Panc1 (cell line): ENCODE results near the gene CTSK. TPM values are rescaled to one million over a fixed set of nuclear protein-coding genes. Genes with fewer than 3 reads are reported as not detected.

Source experiments
- ATAC-seq: fragments of 200-7000 bp; cut with Tn5 transposase; 2 replicates; pipeline ENCODE4 v1.9.1; 2020; ENCODE audit warnings: mild to moderate bottlenecking, moderate library complexity
- BruUV-seq: library from RNA; stranded (reverse); fragments of 400-500 nt; replicated peaks from 2 replicates; lab custom pipeline; 2021; lab: Mats Ljungman, UMichigan
- CTCF ChIA-PET: fragments of 300-600 bp; sonication (Branson Sonifier 250); formaldehyde crosslinking; loops from one replicate; lab custom pipeline; 2022; ENCODE audit warnings: antibody characterized with exemption; lab: Charles Lee
- POLR2A ChIA-PET: fragments of 300-600 bp; sonication (Branson Sonifier 250); formaldehyde crosslinking; loops from one replicate; lab custom pipeline; 2022; ENCODE audit warnings: antibody characterized with exemption; lab: Charles Lee
- DNase-seq: peaks from one replicate; pipeline ENCODE4 v3.0.0-alpha.2; 2010; ENCODE audit warnings: low read depth, low spot score
- H3K27ac ChIP-seq: 2 replicates; pipeline ENCODE4 v1.5.1; 2011; ENCODE audit warnings: mild to moderate bottlenecking, low read length, inconsistent platforms
- H3K27me3 ChIP-seq: fragments of 200-500 bp; sonication (Bioruptor generic); 2 replicates; pipeline ENCODE4 v1.6.0; 2014; ENCODE audit warnings: low read length, inconsistent platforms; ENCODE audit not compliant: control insufficient read depth, insufficient read depth
- H3K36me3 ChIP-seq: fragments of 200-500 bp; sonication (Bioruptor generic); 2 replicates; pipeline ENCODE4 v1.5.1; 2014; ENCODE audit warnings: inconsistent platforms, mild to moderate bottlenecking, low read length, moderate library complexity; ENCODE audit not compliant: control insufficient read depth, insufficient read depth
- H3K4me1 ChIP-seq: 2 replicates; pipeline ENCODE4 v1.5.1; 2011; ENCODE audit warnings: inconsistent platforms, mild to moderate bottlenecking, low read length, moderate library complexity; ENCODE audit not compliant: control insufficient read depth, insufficient read depth
- H3K4me3 ChIP-seq, 2 experiments: 2 replicates each; pipeline ENCODE4 v1.5.1; 2011 to 2012; ENCODE audit warnings: low read depth in 2 of 2, low read length in 2 of 2, mild to moderate bottlenecking in 2 of 2, inconsistent platforms in 1 of 2, moderate library complexity in 1 of 2
- H3K9me3 ChIP-seq: fragments of 200-500 bp; sonication (Bioruptor generic); 2 replicates; pipeline ENCODE4 v1.5.1; 2014; ENCODE audit warnings: low read depth, mild to moderate bottlenecking, inconsistent platforms, low read length, moderate library complexity; ENCODE audit not compliant: control insufficient read depth, insufficient read depth
- CTCF ChIP-seq: fragments of 450-650 bp; IDR thresholded peaks from 2 replicates; pipeline ENCODE4 v1.5.1; 2017; ENCODE audit warnings: mild to moderate bottlenecking
- POLR2AphosphoS5 ChIP-seq: IDR thresholded peaks from 2 replicates; pipeline ENCODE4 v1.6.1; 2012; ENCODE audit warnings: mild to moderate bottlenecking, low read depth, low read length, moderate library complexity
- SIN3A ChIP-seq: IDR thresholded peaks from 2 replicates; pipeline ENCODE4 v1.6.1; 2012; ENCODE audit warnings: low read depth, mild to moderate bottlenecking, low read length, moderate library complexity, borderline replicate concordance; ENCODE audit not compliant: insufficient read depth
- TCF7L2 ChIP-seq: IDR thresholded peaks from 2 replicates; pipeline ENCODE4 v1.6.1; 2011; ENCODE audit warnings: mild to moderate bottlenecking, low read depth, low read length, inconsistent platforms
- in situ Hi-C: cut with HindIII; loops from 2 replicates; pipeline ENCODE4 v1.10.0; 2016; ENCODE audit warnings: low sequenced_read_pairs, low pct_unique_long_range_greater_than_20kb
- intact Hi-C: fragments of 100-400 bp; cut with micrococcal nuclease; formaldehyde crosslinking; loops from one replicate; pipeline ENCODE4 v1.10.0; 2022; ENCODE audit not compliant: unreplicated experiment
- total RNA-seq: library from RNA; stranded (reverse); gene quantifications from one replicate; pipeline ENCODE4 v1.2.1, GENCODE V29; 2021; ENCODE audit not compliant: unreplicated experiment
- TF ChIP-seq, protein P1 (sequence below), 2 experiments: IDR thresholded peaks; 2 replicates each; pipeline ENCODE4 v1.6.1; 2011 to 2012; ENCODE audit warnings: low read depth in 2 of 2, control low read depth in 1 of 2, low read length in 1 of 2, mild to moderate bottlenecking in 1 of 2, moderate library complexity in 1 of 2; ENCODE audit not compliant: insufficient read depth in 1 of 2

Gene CTSK
- total RNA-seq, 1 experiment from 2014 or later, result 4.4 TPM

DNA sequence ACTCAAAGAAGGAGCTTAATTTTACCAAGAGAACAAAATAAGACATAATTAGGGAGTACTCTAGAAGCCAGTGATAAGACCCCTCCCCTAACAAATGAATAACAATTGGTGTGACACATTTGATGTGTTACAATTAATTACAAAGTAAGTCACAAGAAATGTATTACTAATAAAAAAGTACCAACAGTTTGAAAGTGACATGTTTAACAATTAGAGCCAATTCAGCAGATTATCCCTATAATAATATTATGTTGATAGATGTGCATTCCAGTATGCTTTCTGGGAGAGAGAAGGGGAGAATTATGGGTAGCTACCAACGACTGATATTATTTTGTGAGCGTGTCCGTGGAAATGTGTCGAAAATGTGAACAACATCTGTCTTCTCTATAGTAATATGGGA is 19.1 kb downstream of the CTSK start:
- intact Hi-C loops, result no loop called here
- Histone ChIP-seq H3K4me3 (no peak overlapping the region), H3K4me1 (no peaks in the 10 kb centered on the region), H3K9me3 (no peaks in the 10 kb centered on the region), H3K36me3 (no peaks in the 10 kb centered on the region), H3K27ac (no peak overlapping the region), H3K27me3 (no peaks in the 10 kb centered on the region)
- ChIA-PET POLR2A (no interaction called here), CTCF (no interaction called here)
- ATAC-seq (no peak), DNase-seq (no peak)
- BruUV-seq, result no TSS peak
- TF ChIP-seq, protein P1, sequence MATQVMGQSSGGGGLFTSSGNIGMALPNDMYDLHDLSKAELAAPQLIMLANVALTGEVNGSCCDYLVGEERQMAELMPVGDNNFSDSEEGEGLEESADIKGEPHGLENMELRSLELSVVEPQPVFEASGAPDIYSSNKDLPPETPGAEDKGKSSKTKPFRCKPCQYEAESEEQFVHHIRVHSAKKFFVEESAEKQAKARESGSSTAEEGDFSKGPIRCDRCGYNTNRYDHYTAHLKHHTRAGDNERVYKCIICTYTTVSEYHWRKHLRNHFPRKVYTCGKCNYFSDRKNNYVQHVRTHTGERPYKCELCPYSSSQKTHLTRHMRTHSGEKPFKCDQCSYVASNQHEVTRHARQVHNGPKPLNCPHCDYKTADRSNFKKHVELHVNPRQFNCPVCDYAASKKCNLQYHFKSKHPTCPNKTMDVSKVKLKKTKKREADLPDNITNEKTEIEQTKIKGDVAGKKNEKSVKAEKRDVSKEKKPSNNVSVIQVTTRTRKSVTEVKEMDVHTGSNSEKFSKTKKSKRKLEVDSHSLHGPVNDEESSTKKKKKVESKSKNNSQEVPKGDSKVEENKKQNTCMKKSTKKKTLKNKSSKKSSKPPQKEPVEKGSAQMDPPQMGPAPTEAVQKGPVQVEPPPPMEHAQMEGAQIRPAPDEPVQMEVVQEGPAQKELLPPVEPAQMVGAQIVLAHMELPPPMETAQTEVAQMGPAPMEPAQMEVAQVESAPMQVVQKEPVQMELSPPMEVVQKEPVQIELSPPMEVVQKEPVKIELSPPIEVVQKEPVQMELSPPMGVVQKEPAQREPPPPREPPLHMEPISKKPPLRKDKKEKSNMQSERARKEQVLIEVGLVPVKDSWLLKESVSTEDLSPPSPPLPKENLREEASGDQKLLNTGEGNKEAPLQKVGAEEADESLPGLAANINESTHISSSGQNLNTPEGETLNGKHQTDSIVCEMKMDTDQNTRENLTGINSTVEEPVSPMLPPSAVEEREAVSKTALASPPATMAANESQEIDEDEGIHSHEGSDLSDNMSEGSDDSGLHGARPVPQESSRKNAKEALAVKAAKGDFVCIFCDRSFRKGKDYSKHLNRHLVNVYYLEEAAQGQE (IDR thresholded peaks at IDR 0.05; ENCODE audit: insufficient read depth in 1 of 2, low read depth in 2 of 2, low read length in 1 of 2), result no peak
- no peak for TF ChIP-seq POLR2AphosphoS5
- no peak for TF ChIP-seq SIN3A
- in situ Hi-C loops, result no loop called here

GRCh38 chr1:150787455-150787854 is 20.6 kb downstream of the CTSK start:
- H3K36me3 ChIP-seq, result no peaks in the 10 kb centered on the region
- CTCF ChIA-PET, result no interaction called here
- TF ChIP-seq, protein P1 (IDR thresholded peaks at IDR 0.05; ENCODE audit: insufficient read depth in 1 of 2, low read depth in 2 of 2, low read length in 1 of 2), result no peak
- TF ChIP-seq CTCF (no peak), POLR2AphosphoS5 (no peak), SIN3A (no peak), TCF7L2 (no peak)
- H3K27me3 ChIP-seq, result no peaks in the 10 kb centered on the region
- in situ Hi-C loops (no loop called here), intact Hi-C loops (no loop called here)
- no peaks in the 10 kb centered on the region for H3K4me1 ChIP-seq
- POLR2A ChIA-PET, result interaction anchor here (0.6 kb wide), 1 partner anchor 143 kb away, joined by 3 read pairs; no protein-coding TSS in a partner anchor
- BruUV-seq, result no TSS peak
- DNase-seq (no peak), ATAC-seq (no peak)
- no peak overlapping the region for H3K27ac ChIP-seq
- H3K9me3 ChIP-seq, result no peaks in the 10 kb centered on the region
- no peak overlapping the region for H3K4me3 ChIP-seq
